Left lung (tissue), 10 donors: ENCODE data around the gene KIAA0753. TPM values are rescaled to one million over a fixed set of nuclear protein-coding genes. Genes with fewer than 3 reads are reported as not detected.

ENCODE experiments used
- ATAC-seq: fragments of 200-7000 bp; cut with Tn5 transposase; one replicate; pipeline ENCODE4 v1.9.1; 2020; ENCODE audit warnings: moderate library complexity
- DNase-seq, 4 donors: peaks; one replicate each; pipeline ENCODE4 v3.0.0-alpha.2; 2013 to 2020
- H3K27ac ChIP-seq, 2 donors: fragments of 200-600 bp; sonication (generic) in 1 of 2; one replicate each; pipeline versions ENCODE4 v1.5.0 to v1.8.0; 2020 to 2021
- H3K27me3 ChIP-seq, 2 donors: fragments of 200-600 bp; sonication (generic) in 1 of 2; one replicate each; pipeline versions ENCODE4 v1.5.0 to v1.8.0; 2020 to 2021
- H3K36me3 ChIP-seq, 2 donors: fragments of 200-600 bp; sonication (generic) in 1 of 2; one replicate each; pipeline versions ENCODE4 v1.5.0 to v1.8.0; 2020 to 2021
- H3K4me1 ChIP-seq, 2 donors: fragments of 200-600 bp; one replicate each; pipeline ENCODE4 v1.8.0; 2021
- H3K4me3 ChIP-seq, 2 donors: fragments of 200-600 bp; sonication (generic) in 1 of 2; one replicate each; pipeline versions ENCODE4 v1.5.0 to v1.8.0; 2020 to 2021; ENCODE audit warnings: mild to moderate bottlenecking in 1 of 2
- H3K9me3 ChIP-seq, 2 donors: fragments of 200-600 bp; sonication (generic) in 1 of 2; one replicate each; pipeline versions ENCODE4 v1.5.0 to v1.8.0; 2020 to 2021
- intact Hi-C, 2 donors: fragments of 100-400 bp; cut with DNase I; formaldehyde crosslinking; loops; one replicate each; pipeline versions ENCODE4 v1.11.2 to v1.14.2; 2022
- polyA plus RNA-seq, 6 donors: library from polyadenylated mRNA; unstranded; fragments of 120-200 nt; gene quantifications; one replicate each; pipeline ENCODE4 v1.2.1, GENCODE V29; 2013; ENCODE audit not compliant: insufficient read length in 6 of 6
- total RNA-seq, 2 donors: library from RNA; stranded (reverse); fragmentation: NEBNext Ultra II Directional; extraction: Animal tissue kit (Norgen Biotek cat#: 25700); gene quantifications; one replicate each; pipeline ENCODE4 v1.2.1, GENCODE V29; 2021
- TF ChIP-seq, protein P1 (sequence below), 2 donors: fragments of 200-600 bp; sonication (generic) in 1 of 2; IDR thresholded peaks; one replicate each; pipeline versions ENCODE4 v1.5.0 to v1.8.0; 2021; ENCODE audit warnings: antibody characterized with exemption in 2 of 2
- donor health status: DM: no; HTN: yes; CAD: no.
- donor health status: DM: no; HTN: no; CAD: no.

Gene KIAA0753
- total and polyA plus RNA-seq, 8 donors = 15.8 to 46.7 (median 37.4) TPM

DNA sequence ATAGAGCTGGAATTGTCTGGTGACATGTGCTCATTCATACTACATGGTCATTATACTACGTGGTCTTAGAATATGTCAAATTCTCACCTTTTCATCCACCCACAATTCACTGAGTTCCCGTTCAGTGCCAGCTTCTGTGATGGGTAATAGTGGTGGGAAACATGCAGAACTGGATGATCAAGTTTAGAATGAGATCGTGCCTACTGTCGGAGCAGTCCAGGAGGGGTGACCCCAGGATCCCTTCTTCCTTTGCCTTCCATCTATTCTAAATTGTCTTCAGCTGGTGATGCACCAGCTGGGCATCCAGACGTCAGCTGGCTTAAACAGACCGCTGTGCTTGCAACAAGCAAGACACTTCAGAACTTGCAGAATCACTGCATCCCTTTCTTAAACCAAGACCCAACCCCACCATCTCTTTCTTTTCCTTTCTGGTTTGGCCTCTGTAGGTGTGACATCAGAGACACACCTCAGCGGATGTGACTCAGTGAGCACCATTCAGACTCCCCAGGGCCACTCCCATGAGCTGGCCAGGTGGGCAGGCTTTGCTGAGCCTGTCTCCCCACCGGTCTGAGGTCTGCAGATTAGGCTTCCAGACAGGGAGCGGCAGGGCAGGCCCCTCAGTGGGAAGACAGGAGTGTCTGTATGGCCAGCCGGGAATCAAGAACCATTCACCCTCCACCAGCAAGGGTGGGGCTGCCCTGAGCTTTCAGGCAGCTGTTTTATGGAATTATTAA, 29.1 kb upstream of the KIAA0753 start:
- Histone ChIP-seq H3K4me3 (no peak overlapping the region), H3K27me3 (peaks cover 0 to 22% of the 10 kb centered on the region in 2 donors), H3K36me3 (no peaks in the 10 kb centered on the region), H3K4me1 (no peaks in the 10 kb centered on the region), H3K9me3 (no peaks in the 10 kb centered on the region), H3K27ac (no peak overlapping the region)
- ATAC-seq (no peak), DNase-seq (no peak)
- intact Hi-C loops = no loop called here
- TF ChIP-seq, protein P1, sequence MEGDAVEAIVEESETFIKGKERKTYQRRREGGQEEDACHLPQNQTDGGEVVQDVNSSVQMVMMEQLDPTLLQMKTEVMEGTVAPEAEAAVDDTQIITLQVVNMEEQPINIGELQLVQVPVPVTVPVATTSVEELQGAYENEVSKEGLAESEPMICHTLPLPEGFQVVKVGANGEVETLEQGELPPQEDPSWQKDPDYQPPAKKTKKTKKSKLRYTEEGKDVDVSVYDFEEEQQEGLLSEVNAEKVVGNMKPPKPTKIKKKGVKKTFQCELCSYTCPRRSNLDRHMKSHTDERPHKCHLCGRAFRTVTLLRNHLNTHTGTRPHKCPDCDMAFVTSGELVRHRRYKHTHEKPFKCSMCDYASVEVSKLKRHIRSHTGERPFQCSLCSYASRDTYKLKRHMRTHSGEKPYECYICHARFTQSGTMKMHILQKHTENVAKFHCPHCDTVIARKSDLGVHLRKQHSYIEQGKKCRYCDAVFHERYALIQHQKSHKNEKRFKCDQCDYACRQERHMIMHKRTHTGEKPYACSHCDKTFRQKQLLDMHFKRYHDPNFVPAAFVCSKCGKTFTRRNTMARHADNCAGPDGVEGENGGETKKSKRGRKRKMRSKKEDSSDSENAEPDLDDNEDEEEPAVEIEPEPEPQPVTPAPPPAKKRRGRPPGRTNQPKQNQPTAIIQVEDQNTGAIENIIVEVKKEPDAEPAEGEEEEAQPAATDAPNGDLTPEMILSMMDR (IDR thresholded peaks at IDR 0.05) = no peak

DNA sequence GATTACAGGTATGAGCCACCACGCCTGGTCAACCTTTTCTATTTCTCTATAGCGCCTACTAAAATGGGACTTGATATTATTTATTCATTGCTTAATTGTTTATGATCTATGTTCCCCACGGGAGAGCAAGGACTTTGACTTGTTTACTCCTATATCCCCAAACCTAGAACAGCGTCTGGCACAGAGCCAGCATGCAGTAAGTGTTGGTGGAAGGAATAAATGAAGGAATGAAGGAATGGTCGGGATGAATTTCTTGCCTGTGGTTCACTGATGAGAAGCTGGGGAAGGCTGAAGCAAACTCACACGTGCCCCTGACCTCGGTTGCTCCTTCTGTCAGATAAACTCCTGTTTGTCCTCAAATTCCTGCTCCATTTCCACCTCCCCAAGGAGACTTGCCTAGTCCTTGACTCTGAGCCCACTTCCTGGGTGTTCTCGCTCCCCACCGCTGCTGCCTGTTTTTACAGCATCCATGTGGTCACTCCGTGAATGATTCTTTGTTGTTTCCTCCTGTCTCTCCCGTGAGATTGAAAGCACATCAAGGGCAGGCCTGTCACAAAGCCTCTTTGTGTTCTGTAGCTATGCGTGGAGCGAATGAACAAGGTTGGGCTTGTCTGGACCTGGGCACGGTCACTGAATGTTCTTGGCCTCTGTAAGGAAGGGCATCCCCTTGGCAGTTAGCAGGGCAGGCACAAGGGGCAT, 28.4 kb upstream of the KIAA0753 start:
- H3K4me1 ChIP-seq = no peaks in the 10 kb centered on the region
- H3K9me3 ChIP-seq = no peaks in the 10 kb centered on the region
- H3K27ac ChIP-seq = no peak overlapping the region
- peaks cover 0 to 22% of the 10 kb centered on the region in 2 donors for H3K27me3 ChIP-seq
- TF ChIP-seq, protein P1 (IDR thresholded peaks at IDR 0.05) = no peak
- ATAC-seq = no peak
- intact Hi-C loops = no loop called here
- H3K4me3 ChIP-seq = no peak overlapping the region
- no peak for DNase-seq
- no peaks in the 10 kb centered on the region for H3K36me3 ChIP-seq

DNA sequence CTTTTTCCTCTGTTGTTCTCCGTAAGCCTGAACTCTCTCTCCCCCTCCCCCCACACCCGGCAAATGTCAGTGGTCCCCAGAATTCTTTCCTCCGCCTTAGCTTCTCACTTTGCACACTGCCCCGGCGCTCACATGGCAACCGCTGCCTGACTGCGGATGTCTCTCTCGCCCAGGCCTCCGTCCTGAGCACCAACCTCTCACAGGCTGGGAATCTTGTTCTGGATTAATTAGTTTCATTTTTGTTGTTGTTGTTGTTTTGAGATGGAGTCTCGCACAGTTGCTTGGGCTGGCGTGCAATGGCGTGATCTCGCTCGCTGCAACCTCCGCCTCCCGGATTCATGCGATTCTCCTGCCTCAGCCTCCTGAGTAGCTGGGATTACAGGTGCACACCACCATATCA, 27.7 kb upstream of the KIAA0753 start:
- no peak for ATAC-seq
- intact Hi-C loops = no loop called here
- no peak overlapping the region for H3K4me3 ChIP-seq
- H3K27ac ChIP-seq = no peak overlapping the region
- TF ChIP-seq, protein P1 (IDR thresholded peaks at IDR 0.05) = no peak
- H3K27me3 ChIP-seq = peaks cover 0 to 22% of the 10 kb centered on the region in 2 donors
- no peak for DNase-seq
- H3K9me3 ChIP-seq = no peaks in the 10 kb centered on the region
- H3K4me1 ChIP-seq = no peaks in the 10 kb centered on the region
- no peaks in the 10 kb centered on the region for H3K36me3 ChIP-seq

DNA sequence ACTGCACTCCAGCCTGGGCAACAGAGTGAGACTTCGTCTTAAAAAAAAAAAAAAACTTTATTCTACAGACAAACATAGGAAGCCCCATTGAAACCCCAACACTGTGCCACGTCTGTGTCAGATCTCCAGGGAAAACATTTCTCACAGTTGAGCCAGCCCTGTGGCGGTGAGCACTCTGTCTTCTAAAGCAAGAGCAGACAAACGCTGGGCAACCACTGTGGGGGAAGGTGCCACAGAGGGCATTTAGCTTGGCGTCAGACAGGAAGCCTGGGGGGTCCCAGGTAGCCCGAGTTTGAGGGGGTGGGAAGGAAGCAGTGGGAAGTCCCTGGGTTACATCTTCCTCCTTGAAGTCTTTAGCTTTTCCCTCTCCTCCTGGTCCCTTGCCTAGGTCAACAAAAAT, 27.0 kb upstream of the KIAA0753 start:
- Histone ChIP-seq H3K36me3 (no peaks in the 10 kb centered on the region), H3K27ac (no peak overlapping the region), H3K9me3 (no peaks in the 10 kb centered on the region), H3K4me3 (no peak overlapping the region), H3K27me3 (peaks cover 0 to 29% of the 10 kb centered on the region in 2 donors), H3K4me1 (no peaks in the 10 kb centered on the region)
- TF ChIP-seq, protein P1 (IDR thresholded peaks at IDR 0.05) = no peak
- no peak for ATAC-seq
- no peak for DNase-seq
- intact Hi-C loops = no loop called here

DNA sequence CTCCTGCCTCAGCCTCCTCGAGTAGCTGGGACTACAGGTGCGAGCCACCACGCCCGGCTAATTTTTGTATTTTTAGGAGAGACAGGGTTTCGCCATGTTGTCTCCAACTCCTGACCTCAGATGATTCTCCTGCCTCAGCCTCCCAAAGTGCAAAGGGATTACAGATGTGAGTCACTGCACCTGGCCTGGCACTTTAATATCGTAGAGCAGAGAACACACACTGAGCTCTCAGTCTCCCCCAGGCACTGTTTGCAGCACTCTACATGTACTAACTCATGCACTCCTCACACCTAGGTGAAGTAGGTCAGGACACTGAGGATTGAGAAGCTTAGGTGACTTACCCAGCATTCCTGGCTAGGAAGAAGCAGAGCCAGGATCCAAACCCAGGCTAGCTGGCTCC, 26.0 kb upstream of the KIAA0753 start:
- TF ChIP-seq, protein P1 (IDR thresholded peaks at IDR 0.05) = no peak
- no peak overlapping the region for H3K4me3 ChIP-seq
- no peaks in the 10 kb centered on the region for H3K9me3 ChIP-seq
- H3K36me3 ChIP-seq = no peaks in the 10 kb centered on the region
- intact Hi-C loops = no loop called here
- ATAC-seq (no peak), DNase-seq (no peak)
- no peak overlapping the region for H3K27ac ChIP-seq
- no peaks in the 10 kb centered on the region for H3K4me1 ChIP-seq
- H3K27me3 ChIP-seq = peaks cover 0 to 32% of the 10 kb centered on the region in 2 donors
